Ishikawa (cell line): Measurements from ENCODE around the gene IL1RAPL1.

ENCODE experiments used
- CEBPB ChIP-seq: IDR thresholded peaks from 2 replicates; pipeline ENCODE4 v1.6.1; 2012
- CREB1 ChIP-seq: IDR thresholded peaks from 2 replicates; pipeline ENCODE4 v1.6.1; 2012; ENCODE audit warnings: low read depth
- EGR1 ChIP-seq: IDR thresholded peaks from 2 replicates; pipeline ENCODE4 v1.6.1; 2012
- EP300 ChIP-seq: IDR thresholded peaks from 2 replicates; pipeline ENCODE4 v1.6.1; 2012; ENCODE audit warnings: borderline replicate concordance
- FOXM1 ChIP-seq: IDR thresholded peaks from 2 replicates; pipeline ENCODE4 v1.6.1; 2012; ENCODE audit warnings: low read depth, borderline replicate concordance
- NFIC ChIP-seq: IDR thresholded peaks from 2 replicates; pipeline ENCODE4 v1.6.1; 2012
- RAD21 ChIP-seq: IDR thresholded peaks from 2 replicates; pipeline ENCODE4 v1.6.1; 2012; ENCODE audit warnings: low read depth
- TAF1 ChIP-seq: IDR thresholded peaks from 2 replicates; pipeline ENCODE4 v1.6.1; 2012; ENCODE audit warnings: low read depth, mild to moderate bottlenecking
- TCF12 ChIP-seq: IDR thresholded peaks from 2 replicates; pipeline ENCODE4 v1.6.1; 2012; ENCODE audit warnings: low read depth
- TEAD4 ChIP-seq: IDR thresholded peaks from 2 replicates; pipeline ENCODE4 v1.6.1; 2012
- YY1 ChIP-seq: IDR thresholded peaks from 2 replicates; pipeline ENCODE4 v1.6.1; 2012; ENCODE audit warnings: low read depth
- ZBTB7A ChIP-seq: IDR thresholded peaks from 2 replicates; pipeline ENCODE4 v1.6.1; 2012; ENCODE audit warnings: low read depth
- TF ChIP-seq, protein P1 (sequence below): IDR thresholded peaks from 2 replicates; pipeline ENCODE4 v1.6.1; 2012
- TF ChIP-seq, protein P2 (sequence below): IDR thresholded peaks from 2 replicates; pipeline ENCODE4 v1.6.1; 2012; ENCODE audit warnings: low read depth, mild to moderate bottlenecking
- TF ChIP-seq, protein P3 (sequence below): IDR thresholded peaks from 2 replicates; pipeline ENCODE4 v1.6.1; 2012

The IL1RAPL1 gene

DNA sequence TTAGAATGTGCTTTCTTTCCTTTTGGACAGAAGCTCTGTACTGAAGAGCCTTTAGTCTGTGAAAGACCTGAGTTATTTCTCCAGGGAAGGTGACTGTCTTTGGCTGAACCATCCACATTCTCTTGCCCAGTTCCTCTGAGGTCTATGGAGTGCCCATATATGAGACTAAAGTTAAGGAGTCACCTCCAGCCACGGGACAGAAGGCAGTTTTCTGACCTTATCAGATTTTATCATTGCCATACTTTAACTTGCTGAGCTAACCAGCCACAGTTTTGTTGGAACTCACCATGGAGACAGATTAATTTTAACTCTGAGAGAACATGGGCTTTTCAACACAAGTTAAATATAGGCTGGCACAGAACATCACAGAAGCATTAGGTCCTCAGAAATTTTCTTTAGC, 26.3 kb downstream of the IL1RAPL1 start:
- TF ChIP-seq, protein P1, sequence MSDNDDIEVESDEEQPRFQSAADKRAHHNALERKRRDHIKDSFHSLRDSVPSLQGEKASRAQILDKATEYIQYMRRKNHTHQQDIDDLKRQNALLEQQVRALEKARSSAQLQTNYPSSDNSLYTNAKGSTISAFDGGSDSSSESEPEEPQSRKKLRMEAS = no peak
- TF ChIP-seq TAF1 (no peak), FOXM1 (no peak), NFIC (no peak), RAD21 (no peak), CREB1 (no peak), YY1 (no peak), TEAD4 (no peak), CEBPB (no peak)
- TF ChIP-seq, protein P2, sequence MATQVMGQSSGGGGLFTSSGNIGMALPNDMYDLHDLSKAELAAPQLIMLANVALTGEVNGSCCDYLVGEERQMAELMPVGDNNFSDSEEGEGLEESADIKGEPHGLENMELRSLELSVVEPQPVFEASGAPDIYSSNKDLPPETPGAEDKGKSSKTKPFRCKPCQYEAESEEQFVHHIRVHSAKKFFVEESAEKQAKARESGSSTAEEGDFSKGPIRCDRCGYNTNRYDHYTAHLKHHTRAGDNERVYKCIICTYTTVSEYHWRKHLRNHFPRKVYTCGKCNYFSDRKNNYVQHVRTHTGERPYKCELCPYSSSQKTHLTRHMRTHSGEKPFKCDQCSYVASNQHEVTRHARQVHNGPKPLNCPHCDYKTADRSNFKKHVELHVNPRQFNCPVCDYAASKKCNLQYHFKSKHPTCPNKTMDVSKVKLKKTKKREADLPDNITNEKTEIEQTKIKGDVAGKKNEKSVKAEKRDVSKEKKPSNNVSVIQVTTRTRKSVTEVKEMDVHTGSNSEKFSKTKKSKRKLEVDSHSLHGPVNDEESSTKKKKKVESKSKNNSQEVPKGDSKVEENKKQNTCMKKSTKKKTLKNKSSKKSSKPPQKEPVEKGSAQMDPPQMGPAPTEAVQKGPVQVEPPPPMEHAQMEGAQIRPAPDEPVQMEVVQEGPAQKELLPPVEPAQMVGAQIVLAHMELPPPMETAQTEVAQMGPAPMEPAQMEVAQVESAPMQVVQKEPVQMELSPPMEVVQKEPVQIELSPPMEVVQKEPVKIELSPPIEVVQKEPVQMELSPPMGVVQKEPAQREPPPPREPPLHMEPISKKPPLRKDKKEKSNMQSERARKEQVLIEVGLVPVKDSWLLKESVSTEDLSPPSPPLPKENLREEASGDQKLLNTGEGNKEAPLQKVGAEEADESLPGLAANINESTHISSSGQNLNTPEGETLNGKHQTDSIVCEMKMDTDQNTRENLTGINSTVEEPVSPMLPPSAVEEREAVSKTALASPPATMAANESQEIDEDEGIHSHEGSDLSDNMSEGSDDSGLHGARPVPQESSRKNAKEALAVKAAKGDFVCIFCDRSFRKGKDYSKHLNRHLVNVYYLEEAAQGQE = no peak

DNA sequence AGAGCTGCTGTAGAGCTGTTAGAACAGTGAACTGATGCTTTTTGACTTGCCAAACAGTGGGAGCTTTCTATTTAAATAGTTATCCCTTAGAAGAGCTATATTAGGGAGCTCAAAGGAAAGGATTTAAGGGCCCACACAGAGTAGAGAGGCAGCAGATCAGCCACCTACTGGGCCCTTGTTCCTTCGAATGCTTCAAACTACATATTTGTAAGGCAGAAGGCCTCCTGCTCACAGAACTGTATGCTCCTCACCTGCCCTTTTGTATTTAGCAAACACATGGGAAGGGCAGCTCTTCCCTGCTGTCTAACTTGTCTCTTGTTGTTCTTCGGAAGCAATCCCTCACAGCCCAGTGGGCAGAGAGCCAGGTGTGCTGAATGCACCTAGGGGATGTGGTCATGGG, 38.0 kb downstream of the IL1RAPL1 start:
- TF ChIP-seq EP300 = no peak
- TF ChIP-seq, protein P1 = no peak
- TF ChIP-seq, protein P2 = no peak

DNA sequence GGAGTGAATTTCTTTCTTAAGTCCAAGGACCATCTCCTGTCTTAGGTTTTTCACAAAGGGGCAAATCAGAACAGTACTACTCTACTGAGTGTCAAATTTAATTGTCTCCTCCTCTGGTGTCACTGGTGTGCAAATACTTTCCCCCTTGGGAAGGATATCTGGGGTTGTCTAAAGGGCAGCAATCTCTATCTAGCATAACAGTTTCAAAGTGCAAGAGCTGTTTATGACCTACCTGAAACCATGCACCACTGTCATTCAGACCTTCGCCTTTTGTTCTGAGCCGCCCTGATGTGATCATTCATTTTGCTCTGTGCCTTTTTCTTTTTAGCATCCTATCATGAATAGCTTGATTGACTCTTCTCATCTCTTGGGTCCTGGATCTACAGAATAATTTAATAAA, 39.3 kb downstream of the IL1RAPL1 start:
- no peak for TF ChIP-seq CREB1
- TF ChIP-seq, protein P2 = no peak

DNA sequence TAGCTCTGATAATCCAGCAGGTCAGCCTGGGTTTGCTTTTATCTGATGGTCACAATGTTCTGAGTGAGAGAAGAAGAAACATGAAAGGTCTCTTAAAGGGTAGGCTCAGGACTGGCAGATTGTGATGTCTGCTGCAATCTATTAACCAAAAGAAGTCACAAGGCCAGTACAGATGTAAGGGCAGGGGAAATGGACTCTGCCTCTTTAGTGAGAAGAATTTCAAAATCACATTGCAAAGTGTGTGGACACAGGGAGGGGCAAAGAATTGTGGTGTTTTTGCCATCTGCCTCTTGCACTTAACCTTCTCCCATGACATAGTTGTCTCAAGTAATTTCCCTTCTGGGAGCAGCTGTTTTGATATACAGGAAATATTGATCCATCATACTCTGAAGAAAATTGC, 40.9 kb downstream of the IL1RAPL1 start:
- TF ChIP-seq, protein P1 = no peak
- no peak for TF ChIP-seq TEAD4
- no peak for TF ChIP-seq ZBTB7A
- TF ChIP-seq NFIC = no peak
- no peak for TF ChIP-seq TAF1
- TF ChIP-seq, protein P2 = no peak
- no peak for TF ChIP-seq EP300
- TF ChIP-seq EGR1 = no peak
- TF ChIP-seq CEBPB = no peak
- TF ChIP-seq, protein P3, sequence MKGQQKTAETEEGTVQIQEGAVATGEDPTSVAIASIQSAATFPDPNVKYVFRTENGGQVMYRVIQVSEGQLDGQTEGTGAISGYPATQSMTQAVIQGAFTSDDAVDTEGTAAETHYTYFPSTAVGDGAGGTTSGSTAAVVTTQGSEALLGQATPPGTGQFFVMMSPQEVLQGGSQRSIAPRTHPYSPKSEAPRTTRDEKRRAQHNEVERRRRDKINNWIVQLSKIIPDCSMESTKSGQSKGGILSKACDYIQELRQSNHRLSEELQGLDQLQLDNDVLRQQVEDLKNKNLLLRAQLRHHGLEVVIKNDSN = no peak
- TF ChIP-seq RAD21 = no peak
- TF ChIP-seq CREB1 = no peak
- no peak for TF ChIP-seq FOXM1
- TF ChIP-seq YY1 = no peak
- no peak for TF ChIP-seq TCF12
